Coronary artery (tissue), 2 donors: ENCODE measurements around the gene CLPSL2.
A peak's percentile ranks its signal among the peaks of the same experiment; 100 is the strongest.

Experiments
- DNase-seq: peaks from one replicate; pipeline ENCODE4 v3.0.0-alpha.2; 2017; ENCODE audit warnings: low spot score
- H3K27ac ChIP-seq, 2 donors: fragments of 200-600 bp; sonication (generic); one replicate each; pipeline ENCODE4 v1.5.1; 2016 to 2019
- H3K4me3 ChIP-seq: fragments of 200-600 bp; sonication (generic); 2 replicates; pipeline ENCODE4 v1.5.1; 2016; ENCODE audit warnings: mild to moderate bottlenecking, moderate library complexity
- TF ChIP-seq, protein P1 (sequence below): fragments of 200-600 bp; sonication (generic); IDR thresholded peaks from one replicate; pipeline ENCODE4 v1.5.1; 2019; ENCODE audit warnings: antibody characterized with exemption

Gene CLPSL2, protein sequence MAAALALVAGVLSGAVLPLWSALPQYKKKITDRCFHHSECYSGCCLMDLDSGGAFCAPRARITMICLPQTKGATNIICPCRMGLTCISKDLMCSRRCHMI

DNA sequence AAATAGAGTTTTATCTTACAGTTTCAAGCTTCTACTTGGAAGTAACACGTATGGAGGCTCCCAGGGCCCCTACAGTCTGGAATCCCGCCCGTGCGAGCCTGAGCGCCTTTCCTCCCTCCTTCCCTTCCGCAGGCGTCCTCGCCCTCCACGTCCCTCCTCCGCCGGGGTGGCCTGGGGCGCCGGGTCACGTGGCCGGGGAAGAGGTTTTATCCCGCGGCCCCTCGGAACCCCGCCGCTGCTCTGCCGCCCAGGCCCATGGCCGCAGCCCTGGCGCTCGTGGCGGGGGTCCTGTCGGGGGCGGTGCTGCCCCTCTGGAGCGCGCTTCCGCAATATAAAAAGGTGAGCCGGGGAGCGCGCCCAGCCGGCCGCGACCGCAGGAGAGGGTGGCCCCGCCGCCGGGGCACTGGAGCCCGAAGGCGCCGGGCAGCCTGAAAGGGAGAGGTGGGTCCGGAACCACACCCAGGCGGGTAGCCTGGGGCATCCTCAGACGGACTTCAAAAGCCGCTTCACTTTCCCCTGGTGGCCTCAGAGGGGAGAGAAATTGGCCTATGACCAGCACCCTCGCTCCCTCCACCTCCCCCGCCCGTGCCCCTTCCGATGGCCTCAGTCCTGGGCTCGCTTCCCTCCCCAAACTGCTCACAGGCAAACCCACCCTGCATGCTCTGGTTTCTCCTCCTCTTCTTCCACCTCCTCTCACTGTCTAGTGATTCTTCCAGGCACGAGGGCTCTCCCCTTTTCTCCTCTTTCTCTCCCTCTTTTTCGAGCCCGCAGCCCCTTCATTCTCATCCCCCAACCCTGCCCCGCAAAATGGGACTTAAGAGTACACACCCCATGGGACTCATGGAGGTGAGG, at the start of gene CLPSL2:
Gene CLPSL2 (plus strand): TSS at position 235 of the 852 bp plus-strand sequence. CDS start 21 bp downstream, at position 256.
- peak within 1 kb of the TSS; percentile 60 for H3K4me3 ChIP-seq
- H3K27ac ChIP-seq, result no peak within 1 kb of the TSS
- DNase-seq, result no peak
- TF ChIP-seq, protein P1, sequence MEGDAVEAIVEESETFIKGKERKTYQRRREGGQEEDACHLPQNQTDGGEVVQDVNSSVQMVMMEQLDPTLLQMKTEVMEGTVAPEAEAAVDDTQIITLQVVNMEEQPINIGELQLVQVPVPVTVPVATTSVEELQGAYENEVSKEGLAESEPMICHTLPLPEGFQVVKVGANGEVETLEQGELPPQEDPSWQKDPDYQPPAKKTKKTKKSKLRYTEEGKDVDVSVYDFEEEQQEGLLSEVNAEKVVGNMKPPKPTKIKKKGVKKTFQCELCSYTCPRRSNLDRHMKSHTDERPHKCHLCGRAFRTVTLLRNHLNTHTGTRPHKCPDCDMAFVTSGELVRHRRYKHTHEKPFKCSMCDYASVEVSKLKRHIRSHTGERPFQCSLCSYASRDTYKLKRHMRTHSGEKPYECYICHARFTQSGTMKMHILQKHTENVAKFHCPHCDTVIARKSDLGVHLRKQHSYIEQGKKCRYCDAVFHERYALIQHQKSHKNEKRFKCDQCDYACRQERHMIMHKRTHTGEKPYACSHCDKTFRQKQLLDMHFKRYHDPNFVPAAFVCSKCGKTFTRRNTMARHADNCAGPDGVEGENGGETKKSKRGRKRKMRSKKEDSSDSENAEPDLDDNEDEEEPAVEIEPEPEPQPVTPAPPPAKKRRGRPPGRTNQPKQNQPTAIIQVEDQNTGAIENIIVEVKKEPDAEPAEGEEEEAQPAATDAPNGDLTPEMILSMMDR, result no peak

DNA sequence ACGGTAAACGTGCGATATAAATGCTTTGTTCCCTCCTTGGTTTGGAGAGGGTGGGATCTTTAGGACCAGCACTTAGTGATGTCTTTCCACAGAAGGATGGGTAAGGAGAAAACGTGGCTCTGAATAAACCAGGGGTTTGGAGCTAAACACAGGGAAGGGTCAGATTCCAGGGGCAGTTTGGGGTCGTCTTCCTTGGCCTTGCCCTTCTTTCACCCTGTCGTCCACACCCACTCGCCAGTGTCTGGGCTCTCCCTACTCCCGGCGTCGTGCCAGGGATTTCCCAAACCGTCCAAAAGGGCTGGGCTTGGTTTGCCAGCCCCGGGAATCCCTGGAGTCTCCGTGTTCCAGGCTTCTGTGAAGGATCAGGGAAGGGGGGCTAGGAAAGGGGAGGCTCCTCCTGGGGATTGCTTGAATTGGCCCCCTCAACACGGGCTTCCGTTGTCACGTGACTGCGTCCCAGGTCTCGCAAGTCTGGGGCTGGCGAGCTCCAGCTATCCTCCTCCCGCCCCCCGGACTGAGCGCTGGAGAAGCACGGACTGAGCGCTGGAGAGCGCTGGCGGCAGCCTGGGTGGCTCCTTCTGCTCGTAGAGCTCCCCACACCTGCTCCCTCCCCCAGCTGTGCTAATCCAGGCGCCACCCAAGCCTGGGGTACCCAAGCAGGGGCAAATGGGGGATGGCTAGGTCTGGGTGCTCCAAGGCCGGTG, 49.0 kb upstream of the CLPSL2 start:
- TF ChIP-seq, protein P1, result no peak
- DNase-seq, result peak; percentile 97
- Histone ChIP-seq H3K27ac (peak overlapping the region; percentile 100), H3K4me3 (peak overlapping the region; percentile 75)

DNA sequence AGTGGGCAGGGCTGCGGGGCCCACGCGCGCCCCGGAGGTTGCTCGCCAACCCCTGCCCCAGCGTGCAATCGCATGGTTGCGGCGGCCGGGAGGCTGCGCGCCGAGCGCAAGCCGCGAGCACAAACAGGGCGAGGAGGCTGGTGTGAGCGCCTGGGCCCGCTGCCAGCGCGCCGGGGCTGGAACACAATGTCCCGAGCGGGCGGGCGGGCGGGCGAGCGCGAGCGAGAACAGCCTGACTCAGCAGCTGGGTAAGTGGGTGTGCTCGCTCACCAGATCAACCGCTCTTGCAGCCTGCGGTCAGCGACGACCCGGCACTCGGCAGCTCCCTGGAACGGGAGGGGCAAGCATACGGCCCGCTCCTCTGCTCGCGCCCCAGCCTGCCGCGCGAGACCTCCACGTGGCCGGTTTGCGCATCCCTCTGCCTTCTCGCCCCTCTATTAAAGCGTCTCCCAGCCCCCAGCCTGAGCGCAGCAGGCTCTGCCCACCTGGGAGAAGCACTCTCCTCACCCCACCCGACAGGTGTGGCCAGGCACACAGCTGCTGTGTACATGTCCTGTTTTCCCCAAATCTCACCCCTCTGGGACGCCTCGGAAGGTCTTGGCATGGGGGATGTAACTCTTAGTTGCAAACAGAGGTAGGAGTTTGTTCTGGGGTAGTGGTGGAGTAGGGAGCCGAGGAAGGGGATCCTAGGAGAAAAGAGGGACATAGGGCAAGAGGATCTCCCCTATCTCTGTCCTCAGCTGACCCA, 48.3 kb upstream of the CLPSL2 start:
- peak overlapping the region; percentile 75 for H3K4me3 ChIP-seq
- TF ChIP-seq, protein P1, result no peak

DNA sequence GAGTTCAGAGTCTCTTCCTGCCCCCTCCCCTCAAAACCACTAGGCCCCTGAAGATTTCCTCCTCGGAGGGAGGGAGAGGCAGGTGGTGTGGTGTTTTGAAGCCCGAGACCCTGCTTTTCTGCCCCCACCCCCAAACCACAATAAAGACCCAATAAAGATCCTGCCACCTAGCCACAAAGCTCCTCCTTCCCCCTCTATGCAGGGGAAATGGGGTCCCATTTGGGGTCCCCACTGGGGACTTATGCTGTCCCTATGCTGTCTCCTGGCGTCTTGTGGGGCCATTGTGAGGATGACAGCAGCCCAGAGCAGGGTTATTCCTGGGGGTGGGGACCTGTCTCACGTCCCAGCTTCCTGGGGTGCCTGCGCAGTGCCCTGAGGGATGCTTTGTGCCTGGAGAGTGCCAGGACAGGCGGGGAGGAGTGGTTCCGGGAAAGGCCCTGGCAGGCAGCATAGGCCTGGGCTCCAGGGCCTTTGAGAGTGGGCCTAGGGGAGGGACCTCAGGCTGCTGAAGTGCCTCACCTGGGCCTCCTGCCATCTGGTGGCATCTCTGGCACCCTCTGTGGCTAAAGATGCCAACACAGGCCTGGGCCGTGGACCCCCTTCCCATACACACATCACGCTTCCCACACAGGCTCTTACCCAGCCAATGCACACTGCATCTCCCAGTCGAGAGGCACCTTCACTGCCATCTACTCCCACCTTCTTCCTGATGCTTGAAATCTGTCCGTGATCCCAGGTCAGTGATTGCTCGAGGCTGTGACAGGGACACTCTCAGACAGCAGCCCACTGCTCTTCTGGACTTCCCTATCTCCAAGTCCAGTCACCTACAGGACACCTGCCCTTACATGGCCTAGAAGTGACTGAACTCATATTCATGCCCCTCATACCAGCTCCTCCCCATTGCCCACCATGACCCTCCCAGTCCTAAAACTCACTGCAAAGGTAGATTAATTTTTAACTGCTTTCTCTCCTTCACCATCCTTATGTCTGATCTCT, 47.4 kb upstream of the CLPSL2 start:
- Histone ChIP-seq H3K4me3 (peak overlapping the region; percentile 67), H3K27ac (peak overlapping the region; percentile 100)
- TF ChIP-seq, protein P1, result no peak
- DNase-seq, result no peak

More for the DNA sequence above, 48.3 kb upstream of the CLPSL2 start:
- peak; percentile 98 for DNase-seq
- peak overlapping the region; percentile 100 for H3K27ac ChIP-seq

DNA sequence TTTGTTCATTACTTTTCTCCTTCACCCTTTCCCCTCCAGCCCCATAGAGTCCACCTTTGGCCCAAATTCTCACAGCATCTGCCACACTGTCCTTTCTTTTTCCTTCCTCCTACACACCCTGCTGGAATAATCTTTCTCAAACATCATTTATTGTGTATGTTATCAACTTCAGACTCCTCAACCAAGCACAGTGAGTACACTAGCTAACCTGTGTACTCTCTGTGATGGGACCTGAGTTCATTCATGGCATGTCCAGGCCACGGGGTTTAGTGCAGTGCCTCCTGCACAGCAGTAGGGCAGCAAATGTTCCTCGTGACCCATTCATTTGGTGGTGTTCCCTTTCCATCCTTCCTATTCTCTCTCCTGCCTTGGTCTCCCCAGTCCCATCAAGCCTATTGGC, 46.7 kb upstream of the CLPSL2 start:
- no peak for DNase-seq
- H3K27ac ChIP-seq, result peak overlapping the region; percentile 100

More for the DNA sequence above, 46.7 kb upstream of the CLPSL2 start:
- H3K4me3 ChIP-seq, result no peak overlapping the region
- TF ChIP-seq, protein P1, result no peak
